ENCODE measurements around the gene DAPK1.

GRCh38 chr9:87594194-87594593 lies 96.5 kb downstream of the DAPK1 start:
- TF ChIP-seq POLR2A (IDR thresholded peaks at IDR 0.05; ENCODE audit: low read length) (no peak), GATA1 (IDR thresholded peaks at IDR 0.05; ENCODE audit: low read depth, low read length) (no peak)

Data from erythroblast (primary cell).